ENCODE measurements around the gene TENM4. TPM values are rescaled to one million over a fixed set of nuclear protein-coding genes. Genes with fewer than 3 reads are reported as not detected.

Gene TENM4
- polyA plus RNA-seq, 1 experiment: 5.5 TPM

GRCh38 chr11:78898266-78898775 lies 542.5 kb downstream of the TENM4 start:
- DNase-seq (ENCODE audit: low read depth, low spot score): no peak
- H3K9me3 ChIP-seq (ENCODE audit: control insufficient read depth, insufficient read depth, low read length): no peaks in the 10 kb centered on the region
- no peak for TF ChIP-seq CTCF (IDR thresholded peaks at IDR 0.05; ENCODE audit: low read depth, low read length)
- ChIA-PET CTCF (interaction anchor here (0.6 kb wide), 2 partner anchors 16 to 327 kb away, joined by 3 read pairs; no protein-coding TSS in a partner anchor), POLR2A (no interaction called here)
- H3K4me3 ChIP-seq (ENCODE audit: low read depth, low read length): no peak overlapping the region
- no peaks in the 10 kb centered on the region for H3K27me3 ChIP-seq (ENCODE audit: control insufficient read depth, insufficient read depth, low read length)
- H3K27ac ChIP-seq (ENCODE audit: low read depth, low read length): no peak overlapping the region

- ChIA-PET CTCF (no interaction called here), POLR2A (no interaction called here)
- no peak for DNase-seq (ENCODE audit: low read depth, low spot score)
- TF ChIP-seq CTCF (IDR thresholded peaks at IDR 0.05; ENCODE audit: low read depth, low read length): no peak
- no peak overlapping the region for H3K4me3 ChIP-seq (ENCODE audit: low read depth, low read length)
- H3K27ac ChIP-seq (ENCODE audit: low read depth, low read length): no peak overlapping the region
- H3K9me3 ChIP-seq (ENCODE audit: control insufficient read depth, insufficient read depth, low read length): no peaks in the 10 kb centered on the region
- H3K27me3 ChIP-seq (ENCODE audit: control insufficient read depth, insufficient read depth, low read length): no peaks in the 10 kb centered on the region
These were observed 546.8 kb downstream of the TENM4 start for GRCh38 chr11:78893996-78894395.

GRCh38 chr11:78889698-78890097 lies 551.1 kb downstream of the TENM4 start:
- DNase-seq (ENCODE audit: low read depth, low spot score): no peak
- no peaks in the 10 kb centered on the region for H3K9me3 ChIP-seq (ENCODE audit: control insufficient read depth, insufficient read depth, low read length)
- H3K27ac ChIP-seq (ENCODE audit: low read depth, low read length): no peak overlapping the region
- TF ChIP-seq CTCF (IDR thresholded peaks at IDR 0.05; ENCODE audit: low read depth, low read length): no peak
- H3K27me3 ChIP-seq (ENCODE audit: control insufficient read depth, insufficient read depth, low read length): no peaks in the 10 kb centered on the region
- CTCF ChIA-PET: no interaction called here
- no peak overlapping the region for H3K4me3 ChIP-seq (ENCODE audit: low read depth, low read length)
- POLR2A ChIA-PET: no interaction called here

- ChIA-PET POLR2A (interaction anchor here (0.6 kb wide), 1 partner anchor 86 kb away, joined by 3 read pairs; no protein-coding TSS in a partner anchor), CTCF (interaction anchor here (0.5 to 1.0 kb wide), 3 partner anchors 15 to 438 kb away, joined by 3 read pairs; no protein-coding TSS in a partner anchor)
- TF ChIP-seq CTCF (IDR thresholded peaks at IDR 0.05; ENCODE audit: low read depth, low read length): no peak
- Histone ChIP-seq H3K4me3 (ENCODE audit: low read depth, low read length) (no peak overlapping the region), H3K9me3 (ENCODE audit: control insufficient read depth, insufficient read depth, low read length) (no peaks in the 10 kb centered on the region), H3K27me3 (ENCODE audit: control insufficient read depth, insufficient read depth, low read length) (no peaks in the 10 kb centered on the region), H3K27ac (ENCODE audit: low read depth, low read length) (no peak overlapping the region)
- peak; percentile 8 for DNase-seq (ENCODE audit: low read depth, low spot score)
These were observed 554.2 kb downstream of the TENM4 start for GRCh38 chr11:78886616-78887015.

GRCh38 chr11:78884761-78885160 lies 556.1 kb downstream of the TENM4 start:
- CTCF ChIA-PET: no interaction called here
- H3K9me3 ChIP-seq (ENCODE audit: control insufficient read depth, insufficient read depth, low read length): peaks cover 1% of the 10 kb centered on the region
- POLR2A ChIA-PET: no interaction called here
- DNase-seq (ENCODE audit: low read depth, low spot score): no peak
- H3K27me3 ChIP-seq (ENCODE audit: control insufficient read depth, insufficient read depth, low read length): no peaks in the 10 kb centered on the region
- H3K27ac ChIP-seq (ENCODE audit: low read depth, low read length): no peak overlapping the region
- H3K4me3 ChIP-seq (ENCODE audit: low read depth, low read length): no peak overlapping the region
- TF ChIP-seq CTCF (IDR thresholded peaks at IDR 0.05; ENCODE audit: low read depth, low read length): no peak
